ENCODE measurements around the gene SLC9A9.

SLC9A9 gene

GRCh38 chr3:143265501-143266070 is 582.7 kb downstream of the SLC9A9 start:
- DNase-seq (ENCODE audit: extremely low spot score): no peak
- CTCF ChIA-PET: interaction anchor here (1.1 to 3.4 kb wide), 4 partner anchors 7 to 13 kb away, joined by 4 to 9 read pairs (median 6); no protein-coding TSS in a partner anchor

GRCh38 chr3:143263852-143264513 is 584.3 kb downstream of the SLC9A9 start:
- ChIA-PET CTCF (interaction anchor here (1.3 to 3.4 kb wide), 6 partner anchors 9 to 85 kb away, joined by 3 to 9 read pairs (median 6); no protein-coding TSS in a partner anchor), POLR2A (no interaction called here)
- DNase-seq (ENCODE audit: extremely low spot score): no peak
- no peak for TF ChIP-seq CTCF (IDR thresholded peaks at IDR 0.05; ENCODE audit: control extremely low read depth, extremely low read depth, low read depth, missing control alignments)

More at GRCh38 chr3:143265501-143266070, 582.7 kb downstream of the SLC9A9 start:
- TF ChIP-seq CTCF (IDR thresholded peaks at IDR 0.05; ENCODE audit: control extremely low read depth, extremely low read depth, low read depth, missing control alignments): no peak
- POLR2A ChIA-PET: no interaction called here

- CTCF ChIA-PET: no interaction called here
These were observed 586.4 kb downstream of the SLC9A9 start for GRCh38 chr3:143261848-143262247.

GRCh38 chr3:143258692-143259091 is 589.6 kb downstream of the SLC9A9 start:
- ChIA-PET CTCF (no interaction called here), POLR2A (no interaction called here)
- no peak for TF ChIP-seq CTCF (IDR thresholded peaks at IDR 0.05; ENCODE audit: control extremely low read depth, extremely low read depth, low read depth, missing control alignments)
- no peak for DNase-seq (ENCODE audit: extremely low spot score)

More at GRCh38 chr3:143261848-143262247, 586.4 kb downstream of the SLC9A9 start:
- DNase-seq (ENCODE audit: extremely low spot score): no peak
- no peak for TF ChIP-seq CTCF (IDR thresholded peaks at IDR 0.05; ENCODE audit: control extremely low read depth, extremely low read depth, low read depth, missing control alignments)
- POLR2A ChIA-PET: no interaction called here

GRCh38 chr3:143256416-143256815 is 591.9 kb downstream of the SLC9A9 start:
- no peak for TF ChIP-seq CTCF (IDR thresholded peaks at IDR 0.05; ENCODE audit: control extremely low read depth, extremely low read depth, low read depth, missing control alignments)
- POLR2A ChIA-PET: no interaction called here
- CTCF ChIA-PET: interaction anchor here (1.5 to 2.0 kb wide), 2 partner anchors 9 kb away, joined by 4 to 5 read pairs; no protein-coding TSS in a partner anchor
- DNase-seq (ENCODE audit: extremely low spot score): no peak

GRCh38 chr3:143255739-143256138 is 592.5 kb downstream of the SLC9A9 start:
- ChIA-PET CTCF (interaction anchor here (1.5 to 2.0 kb wide), 2 partner anchors 9 to 10 kb away, joined by 4 to 5 read pairs; no protein-coding TSS in a partner anchor), POLR2A (no interaction called here)
- no peak for TF ChIP-seq CTCF (IDR thresholded peaks at IDR 0.05; ENCODE audit: control extremely low read depth, extremely low read depth, low read depth, missing control alignments)
- DNase-seq (ENCODE audit: extremely low spot score): no peak
